Stimulated activated naive B cell treated with anti-CD40 and anti-IgM and Interleukin-4, amounts not matched to agents 10 μg/mL and 1 μg/mL and 100 μg/mL, for 72 hours (primary cell): Measurements from ENCODE around the gene TSHZ3.

Source experiments
- ATAC-seq, 2 donors: fragments of 150-1000 bp; cut with Tn5 transposase; replicated peaks; 2 replicates each; pipeline ENCODE4 v1.10.0; 2021; ENCODE audit warnings: moderate library complexity in 1 of 2
- DNase-seq: peaks from one replicate; pipeline ENCODE4 v3.0.0; 2021
- H3K27ac Mint-ChIP-seq: one replicate; pipeline ENCODE4 v1.8.0; 2022; ENCODE audit warnings: mild to moderate bottlenecking, mixed read lengths
- H3K27me3 Mint-ChIP-seq, 2 donors: one replicate each; pipeline ENCODE4 v1.8.0; 2022; ENCODE audit warnings: mixed read lengths in 2 of 2
- H3K36me3 Mint-ChIP-seq, 2 donors: one replicate each; pipeline ENCODE4 v1.8.0; 2022; ENCODE audit warnings: mixed read lengths in 2 of 2, mild to moderate bottlenecking in 1 of 2
- H3K4me1 Mint-ChIP-seq, 2 donors: one replicate each; pipeline ENCODE4 v1.8.0; 2022; ENCODE audit warnings: mixed read lengths in 2 of 2, mild to moderate bottlenecking in 1 of 2
- H3K4me3 Mint-ChIP-seq, 2 donors: one replicate each; pipeline ENCODE4 v1.8.0; 2022; ENCODE audit warnings: mild to moderate bottlenecking in 2 of 2, mixed read lengths in 2 of 2, moderate library complexity in 1 of 2
- H3K9me3 Mint-ChIP-seq, 2 donors: one replicate each; pipeline ENCODE4 v1.8.0; 2022; ENCODE audit warnings: mixed read lengths in 2 of 2, mild to moderate bottlenecking in 1 of 2

The TSHZ3 gene

GRCh38 chr19:31258211-31259052 is 90.8 kb downstream of the TSHZ3 start:
- H3K9me3 Mint-ChIP-seq, result no peaks in the 10 kb centered on the region
- ATAC-seq, result no peak
- no peaks in the 10 kb centered on the region for H3K36me3 Mint-ChIP-seq

GRCh38 chr19:31257426-31258130 is 91.7 kb downstream of the TSHZ3 start:
- ATAC-seq (no peak), DNase-seq (no peak)
- no peak overlapping the region for H3K27ac Mint-ChIP-seq
- no peaks in the 10 kb centered on the region for H3K27me3 Mint-ChIP-seq
- no peaks in the 10 kb centered on the region for H3K4me1 Mint-ChIP-seq
- no peak overlapping the region for H3K4me3 Mint-ChIP-seq
- H3K9me3 Mint-ChIP-seq, result no peaks in the 10 kb centered on the region
- H3K36me3 Mint-ChIP-seq, result no peaks in the 10 kb centered on the region

More at GRCh38 chr19:31258211-31259052, 90.8 kb downstream of the TSHZ3 start:
- Mint-ChIP-seq H3K4me1 (no peaks in the 10 kb centered on the region), H3K27me3 (no peaks in the 10 kb centered on the region), H3K27ac (no peak overlapping the region), H3K4me3 (no peak overlapping the region)
- DNase-seq, result no peak

GRCh38 chr19:31257025-31257424 is 92.2 kb downstream of the TSHZ3 start:
- Mint-ChIP-seq H3K27ac (no peak overlapping the region), H3K4me3 (no peak overlapping the region), H3K36me3 (no peaks in the 10 kb centered on the region), H3K9me3 (peaks cover 0 to 2% of the 10 kb centered on the region in 2 donors), H3K4me1 (no peaks in the 10 kb centered on the region), H3K27me3 (no peaks in the 10 kb centered on the region)
- no peak for ATAC-seq
- DNase-seq, result no peak

- DNase-seq (no peak), ATAC-seq (no peak)
- Mint-ChIP-seq H3K4me3 (no peak overlapping the region), H3K9me3 (peaks cover 0 to 2% of the 10 kb centered on the region in 2 donors), H3K4me1 (no peaks in the 10 kb centered on the region), H3K27me3 (no peaks in the 10 kb centered on the region), H3K36me3 (no peaks in the 10 kb centered on the region), H3K27ac (no peak overlapping the region)
Observed at GRCh38 chr19:31256593-31256960, 92.7 kb downstream of the TSHZ3 start.

GRCh38 chr19:31255831-31256592 is 93.2 kb downstream of the TSHZ3 start:
- Mint-ChIP-seq H3K36me3 (no peaks in the 10 kb centered on the region), H3K9me3 (peaks cover 0 to 2% of the 10 kb centered on the region in 2 donors), H3K4me3 (no peak overlapping the region), H3K4me1 (no peaks in the 10 kb centered on the region), H3K27me3 (no peaks in the 10 kb centered on the region), H3K27ac (no peak overlapping the region)
- no peak for DNase-seq
- no peak for ATAC-seq

- no peaks in the 10 kb centered on the region for H3K36me3 Mint-ChIP-seq
- H3K27ac Mint-ChIP-seq, result no peak overlapping the region
- H3K9me3 Mint-ChIP-seq, result peaks cover 0 to 2% of the 10 kb centered on the region in 2 donors
- no peaks in the 10 kb centered on the region for H3K27me3 Mint-ChIP-seq
- no peaks in the 10 kb centered on the region for H3K4me1 Mint-ChIP-seq
- DNase-seq (no peak), ATAC-seq (no peak)
- H3K4me3 Mint-ChIP-seq, result no peak overlapping the region
Observed at GRCh38 chr19:31255174-31255799, 93.9 kb downstream of the TSHZ3 start.

GRCh38 chr19:31254611-31255010 is 94.6 kb downstream of the TSHZ3 start:
- no peak overlapping the region for H3K27ac Mint-ChIP-seq

GRCh38 chr19:31254180-31254551 is 95.1 kb downstream of the TSHZ3 start:
- no peaks in the 10 kb centered on the region for H3K36me3 Mint-ChIP-seq
- no peak for ATAC-seq
- peaks cover 0 to 2% of the 10 kb centered on the region in 2 donors for H3K9me3 Mint-ChIP-seq
- no peak overlapping the region for H3K4me3 Mint-ChIP-seq
- DNase-seq, result no peak
- H3K27ac Mint-ChIP-seq, result no peak overlapping the region
- H3K27me3 Mint-ChIP-seq, result no peaks in the 10 kb centered on the region
- no peaks in the 10 kb centered on the region for H3K4me1 Mint-ChIP-seq

More at GRCh38 chr19:31254611-31255010, 94.6 kb downstream of the TSHZ3 start:
- Mint-ChIP-seq H3K9me3 (peaks cover 0 to 2% of the 10 kb centered on the region in 2 donors), H3K4me1 (no peaks in the 10 kb centered on the region), H3K36me3 (no peaks in the 10 kb centered on the region), H3K27me3 (no peaks in the 10 kb centered on the region), H3K4me3 (no peak overlapping the region)
- ATAC-seq, result no peak
- DNase-seq, result no peak

- Mint-ChIP-seq H3K27me3 (no peaks in the 10 kb centered on the region), H3K36me3 (no peaks in the 10 kb centered on the region), H3K4me3 (no peak overlapping the region), H3K27ac (no peak overlapping the region), H3K9me3 (peaks cover 0 to 2% of the 10 kb centered on the region in 2 donors), H3K4me1 (no peaks in the 10 kb centered on the region)
- ATAC-seq (no peak), DNase-seq (no peak)
Observed at GRCh38 chr19:31253526-31254179, 95.6 kb downstream of the TSHZ3 start.

GRCh38 chr19:31252441-31252840 is 96.8 kb downstream of the TSHZ3 start:
- H3K9me3 Mint-ChIP-seq, result peaks cover 0 to 2% of the 10 kb centered on the region in 2 donors
- H3K36me3 Mint-ChIP-seq, result no peaks in the 10 kb centered on the region
- H3K4me3 Mint-ChIP-seq, result no peak overlapping the region
- H3K27ac Mint-ChIP-seq, result no peak overlapping the region
- H3K27me3 Mint-ChIP-seq, result no peaks in the 10 kb centered on the region
- ATAC-seq (no peak), DNase-seq (no peak)
- H3K4me1 Mint-ChIP-seq, result no peaks in the 10 kb centered on the region

GRCh38 chr19:31249217-31249616 is 100.0 kb downstream of the TSHZ3 start:
- Mint-ChIP-seq H3K36me3 (no peaks in the 10 kb centered on the region), H3K27me3 (no peaks in the 10 kb centered on the region), H3K27ac (no peak overlapping the region), H3K9me3 (peaks cover 0 to 4% of the 10 kb centered on the region in 2 donors), H3K4me3 (no peak overlapping the region), H3K4me1 (no peaks in the 10 kb centered on the region)
- DNase-seq, result no peak
- no peak for ATAC-seq

- H3K4me1 Mint-ChIP-seq, result no peaks in the 10 kb centered on the region
- no peaks in the 10 kb centered on the region for H3K9me3 Mint-ChIP-seq
- no peak for DNase-seq
- no peak overlapping the region for H3K27ac Mint-ChIP-seq
- no peaks in the 10 kb centered on the region for H3K36me3 Mint-ChIP-seq
- ATAC-seq, result no peak
- H3K4me3 Mint-ChIP-seq, result no peak overlapping the region
- H3K27me3 Mint-ChIP-seq, result no peaks in the 10 kb centered on the region
Observed at GRCh38 chr19:31235806-31236205, 113.4 kb downstream of the TSHZ3 start.

- no peak overlapping the region for H3K4me3 Mint-ChIP-seq
- no peaks in the 10 kb centered on the region for H3K36me3 Mint-ChIP-seq
- H3K27me3 Mint-ChIP-seq, result no peaks in the 10 kb centered on the region
- no peak overlapping the region for H3K27ac Mint-ChIP-seq
- no peaks in the 10 kb centered on the region for H3K9me3 Mint-ChIP-seq
- DNase-seq (no peak), ATAC-seq (no peak)
- H3K4me1 Mint-ChIP-seq, result no peaks in the 10 kb centered on the region
Observed at GRCh38 chr19:31233295-31233800, 115.9 kb downstream of the TSHZ3 start.

- Mint-ChIP-seq H3K4me1 (no peaks in the 10 kb centered on the region), H3K27ac (no peak overlapping the region), H3K9me3 (no peaks in the 10 kb centered on the region), H3K4me3 (no peak overlapping the region), H3K36me3 (no peaks in the 10 kb centered on the region), H3K27me3 (no peaks in the 10 kb centered on the region)
- no peak for DNase-seq
- ATAC-seq, result no peak
Observed at GRCh38 chr19:31232871-31233270, 116.4 kb downstream of the TSHZ3 start.
